Common myeloid progenitor, CD34-positive (primary cell): ENCODE measurements around the gene FBXL3.

Experiments used
- CTCF ChIA-PET: fragments of 350-600 bp; sonication (Branson Sonifier 250); formaldehyde crosslinking; loops from one replicate; lab custom pipeline; 2021; ENCODE audit warnings: antibody characterized with exemption; lab: Charles Lee
- POLR2A ChIA-PET: fragments of 350-600 bp; sonication (Branson Sonifier 250); formaldehyde crosslinking; loops from one replicate; lab custom pipeline; 2021; ENCODE audit warnings: antibody characterized with exemption; lab: Charles Lee
- DNase-seq, 3 donors: peaks; one replicate each; pipeline versions ENCODE4 v3.0.0 to v3.0.0-alpha.2; 2013
- H3K27ac ChIP-seq, 2 experiments: 1 replicate in 1 of 2; 2 replicates in 1 of 2; pipeline ENCODE4 v1.7.0; 2013; ENCODE audit warnings: inconsistent platforms in 2 of 2, low read length in 2 of 2, mild to moderate bottlenecking in 2 of 2, low read depth in 1 of 2, moderate library complexity in 1 of 2; ENCODE audit not compliant: severe bottlenecking in 2 of 2, insufficient read depth in 1 of 2, poor library complexity in 1 of 2
- H3K27me3 ChIP-seq, 5 experiments: replicated peaks in 2 of 5; 1 replicate in 3 of 5; 2 replicates in 2 of 5; pipeline versions ENCODE4 v1.6.1 to v1.7.0; 2013; ENCODE audit warnings: low read length in 4 of 5, mild to moderate bottlenecking in 2 of 5, moderate library complexity in 2 of 5, inconsistent platforms in 1 of 5; ENCODE audit not compliant: insufficient read depth in 5 of 5, control insufficient read depth in 4 of 5
- H3K36me3 ChIP-seq, 4 experiments: 1 replicate in 2 of 4; 2 replicates in 2 of 4; pipeline versions ENCODE4 v1.6.1 to v1.7.0; 2013; ENCODE audit warnings: low read length in 3 of 4, control low read depth in 1 of 4, mild to moderate bottlenecking in 1 of 4; ENCODE audit not compliant: control insufficient read depth in 4 of 4, insufficient read depth in 4 of 4
- H3K4me1 ChIP-seq, 4 experiments: 1 replicate in 3 of 4; 2 replicates in 1 of 4; pipeline versions ENCODE4 v1.6.1 to v1.7.1; 2013; ENCODE audit warnings: low read length in 3 of 4, mild to moderate bottlenecking in 3 of 4, control low read depth in 1 of 4, inconsistent platforms in 1 of 4, moderate library complexity in 1 of 4; ENCODE audit not compliant: control insufficient read depth in 4 of 4, insufficient read depth in 4 of 4; ENCODE audit errors: control extremely low read depth in 1 of 4
- H3K4me3 ChIP-seq, 7 experiments: 1 replicate in 4 of 7; 2 replicates in 3 of 7; pipeline versions ENCODE4 v1.5.1 to v1.7.0; 2013; ENCODE audit warnings: mild to moderate bottlenecking in 7 of 7, low read length in 6 of 7, moderate library complexity in 6 of 7, inconsistent platforms in 2 of 7, low read depth in 2 of 7, control low read depth in 1 of 7; ENCODE audit not compliant: insufficient read depth in 4 of 7, control insufficient read depth in 1 of 7; ENCODE audit errors: extremely low read depth in 1 of 7
- H3K9me3 ChIP-seq, 5 experiments: 1 replicate in 4 of 5; 2 replicates in 1 of 5; pipeline versions ENCODE4 v1.6.1 to v1.7.1; 2013; ENCODE audit warnings: low read length in 4 of 5, mild to moderate bottlenecking in 2 of 5, inconsistent platforms in 1 of 5, low read depth in 1 of 5, moderate library complexity in 1 of 5; ENCODE audit not compliant: control insufficient read depth in 4 of 5, insufficient read depth in 2 of 5; ENCODE audit errors: control extremely low read depth in 1 of 5
- WGBS: methylation state at CpG from one replicate; pipeline ENCODE4 v1.1.5; 2013; ENCODE audit not compliant: insufficient coverage; 5-methylcytosine and 5-hydroxymethylcytosine counted together

The FBXL3 gene

GRCh38 chr13:77040835-77041234 is 13.9 kb upstream of the FBXL3 start:
- Histone ChIP-seq H3K4me1 (peaks cover 0 to 22% (median 13%) of the 10 kb centered on the region in 4 experiments), H3K9me3 (no peaks in the 10 kb centered on the region), H3K36me3 (peaks cover 4 to 13% (median 6%) of the 10 kb centered on the region in 4 experiments), H3K27ac (no peak overlapping the region), H3K4me3 (no peak overlapping the region), H3K27me3 (no peaks in the 10 kb centered on the region)
- WGBS = 93% methylated on average over 9 of the region's 9 CpGs
- POLR2A ChIA-PET = no interaction called here
- CTCF ChIA-PET = no interaction called here
- no peak for DNase-seq

GRCh38 chr13:77040076-77040475 is 13.1 kb upstream of the FBXL3 start:
- ChIA-PET CTCF (no interaction called here), POLR2A (no interaction called here)
- Histone ChIP-seq H3K4me1 (peaks cover 0 to 22% (median 13%) of the 10 kb centered on the region in 4 experiments), H3K4me3 (no peak overlapping the region), H3K36me3 (peaks cover 2 to 9% (median 4%) of the 10 kb centered on the region in 4 experiments), H3K27me3 (no peaks in the 10 kb centered on the region), H3K27ac (no peak overlapping the region), H3K9me3 (no peaks in the 10 kb centered on the region)
- no peak for DNase-seq
- WGBS = 100% methylated on average over 7 of the region's 7 CpGs

- Histone ChIP-seq H3K9me3 (no peaks in the 10 kb centered on the region), H3K27me3 (no peaks in the 10 kb centered on the region), H3K4me1 (peaks cover 0 to 22% (median 13%) of the 10 kb centered on the region in 4 experiments), H3K27ac (no peak overlapping the region), H3K36me3 (peaks cover 0 to 4% (median 3%) of the 10 kb centered on the region in 4 experiments), H3K4me3 (no peak overlapping the region)
- no CpG with 5 or more reads among the region's 5 CpGs for WGBS
- no peak for DNase-seq
- CTCF ChIA-PET = no interaction called here
- POLR2A ChIA-PET = no interaction called here
Observed at GRCh38 chr13:77038907-77039480, 12.0 kb upstream of the FBXL3 start.

- POLR2A ChIA-PET = no interaction called here
Observed at GRCh38 chr13:77036279-77036678, 9.3 kb upstream of the FBXL3 start.

GRCh38 chr13:77034881-77035280 is 7.9 kb upstream of the FBXL3 start:
- ChIA-PET CTCF (interaction anchor here (0.5 kb wide), 1 partner anchor 192 kb away, joined by 3 read pairs; no protein-coding TSS in a partner anchor), POLR2A (interaction anchor here (1.0 kb wide), 1 partner anchor 8 kb away, joined by 3 read pairs; the partner anchor contains the start of gene FBXL3)
- Histone ChIP-seq H3K4me3 (no peak overlapping the region), H3K36me3 (no peaks in the 10 kb centered on the region), H3K27me3 (no peaks in the 10 kb centered on the region), H3K9me3 (no peaks in the 10 kb centered on the region), H3K4me1 (peaks cover 0 to 7% (median 3%) of the 10 kb centered on the region in 4 experiments), H3K27ac (no peak overlapping the region)
- WGBS = 100% methylated on average over 4 of the region's 5 CpGs
- no peak for DNase-seq

More at GRCh38 chr13:77036279-77036678, 9.3 kb upstream of the FBXL3 start:
- no peaks in the 10 kb centered on the region for H3K36me3 ChIP-seq
- no peaks in the 10 kb centered on the region for H3K9me3 ChIP-seq
- WGBS = 100% methylated on average over 1 of the region's 1 CpG
- CTCF ChIA-PET = no interaction called here
- peaks cover 0 to 7% (median 3%) of the 10 kb centered on the region in 4 experiments for H3K4me1 ChIP-seq
- no peak for DNase-seq
- H3K27me3 ChIP-seq = no peaks in the 10 kb centered on the region
- H3K27ac ChIP-seq = no peak overlapping the region
- H3K4me3 ChIP-seq = no peak overlapping the region

- no peaks in the 10 kb centered on the region for H3K27me3 ChIP-seq
- H3K9me3 ChIP-seq = no peaks in the 10 kb centered on the region
- POLR2A ChIA-PET = no interaction called here
- no peak overlapping the region for H3K4me3 ChIP-seq
- H3K4me1 ChIP-seq = peaks cover 0 to 3% (median 1%) of the 10 kb centered on the region in 4 experiments
- CTCF ChIA-PET = interaction anchor here (0.8 kb wide), 1 partner anchor 12 kb away, joined by 3 read pairs; no protein-coding TSS in a partner anchor
- WGBS = 100% methylated on average over 1 of the region's 4 CpGs
- no peak for DNase-seq
- H3K27ac ChIP-seq = no peak overlapping the region
- H3K36me3 ChIP-seq = no peaks in the 10 kb centered on the region
Observed at GRCh38 chr13:77033717-77034302, 6.9 kb upstream of the FBXL3 start.

- Histone ChIP-seq H3K4me1 (peaks cover 0 to 7% (median 5%) of the 10 kb centered on the region in 4 experiments), H3K27me3 (no peaks in the 10 kb centered on the region), H3K4me3 (no peak overlapping the region), H3K36me3 (no peaks in the 10 kb centered on the region), H3K9me3 (no peaks in the 10 kb centered on the region), H3K27ac (no peak overlapping the region)
- 100% methylated on average over 1 of the region's 6 CpGs for WGBS
- ChIA-PET CTCF (interaction anchor here (1.0 kb wide), 1 partner anchor 21 kb away, joined by 3 read pairs; no protein-coding TSS in a partner anchor), POLR2A (no interaction called here)
- DNase-seq = no peak
Observed at GRCh38 chr13:77031656-77032243, 4.8 kb upstream of the FBXL3 start.
